GM18868 (cell line): ENCODE data around the gene AKAP8L.

Experiments
- ATAC-seq: cut with Tn5 transposase; IDR thresholded peaks from one replicate; pipeline ENCODE4 v1.9.1; 2021; ENCODE audit warnings: mild to moderate bottlenecking, moderate library complexity; ENCODE audit not compliant: unreplicated experiment

Gene AKAP8L, protein sequence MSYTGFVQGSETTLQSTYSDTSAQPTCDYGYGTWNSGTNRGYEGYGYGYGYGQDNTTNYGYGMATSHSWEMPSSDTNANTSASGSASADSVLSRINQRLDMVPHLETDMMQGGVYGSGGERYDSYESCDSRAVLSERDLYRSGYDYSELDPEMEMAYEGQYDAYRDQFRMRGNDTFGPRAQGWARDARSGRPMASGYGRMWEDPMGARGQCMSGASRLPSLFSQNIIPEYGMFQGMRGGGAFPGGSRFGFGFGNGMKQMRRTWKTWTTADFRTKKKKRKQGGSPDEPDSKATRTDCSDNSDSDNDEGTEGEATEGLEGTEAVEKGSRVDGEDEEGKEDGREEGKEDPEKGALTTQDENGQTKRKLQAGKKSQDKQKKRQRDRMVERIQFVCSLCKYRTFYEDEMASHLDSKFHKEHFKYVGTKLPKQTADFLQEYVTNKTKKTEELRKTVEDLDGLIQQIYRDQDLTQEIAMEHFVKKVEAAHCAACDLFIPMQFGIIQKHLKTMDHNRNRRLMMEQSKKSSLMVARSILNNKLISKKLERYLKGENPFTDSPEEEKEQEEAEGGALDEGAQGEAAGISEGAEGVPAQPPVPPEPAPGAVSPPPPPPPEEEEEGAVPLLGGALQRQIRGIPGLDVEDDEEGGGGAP

GRCh38 chr19:15418579-15419412 lies at the start of gene AKAP8L:
Gene AKAP8L, minus strand, starts transcription at chr19:15418988. Its CDS starts 65 bp downstream, at chr19:15418923.
- peak; percentile 92 for ATAC-seq

DNA sequence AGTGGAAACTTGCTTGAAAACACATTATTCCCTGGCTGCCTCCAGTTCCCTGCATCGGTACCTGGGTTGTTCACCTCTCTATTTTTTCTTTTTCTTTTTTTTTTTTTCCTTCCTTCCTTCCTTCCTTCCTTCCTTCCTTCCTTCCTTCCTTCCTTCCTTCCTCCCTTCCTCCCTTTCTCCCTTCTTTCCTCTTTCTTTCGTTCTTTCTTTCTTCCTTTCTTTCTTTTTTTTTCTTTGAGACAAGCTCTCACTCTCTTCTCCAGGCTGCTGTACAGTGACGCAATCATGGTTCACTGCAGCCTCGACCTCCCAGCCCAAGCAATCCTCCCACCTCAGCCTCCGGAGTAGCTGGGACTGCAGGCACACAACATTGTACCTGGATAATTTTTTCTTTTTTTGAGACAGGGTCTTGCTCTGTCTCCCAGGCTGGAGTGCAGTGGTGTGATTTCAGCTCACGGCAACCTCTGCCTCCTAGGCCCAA lies 49.0 kb upstream of the AKAP8L start:
- ATAC-seq: no peak

DNA sequence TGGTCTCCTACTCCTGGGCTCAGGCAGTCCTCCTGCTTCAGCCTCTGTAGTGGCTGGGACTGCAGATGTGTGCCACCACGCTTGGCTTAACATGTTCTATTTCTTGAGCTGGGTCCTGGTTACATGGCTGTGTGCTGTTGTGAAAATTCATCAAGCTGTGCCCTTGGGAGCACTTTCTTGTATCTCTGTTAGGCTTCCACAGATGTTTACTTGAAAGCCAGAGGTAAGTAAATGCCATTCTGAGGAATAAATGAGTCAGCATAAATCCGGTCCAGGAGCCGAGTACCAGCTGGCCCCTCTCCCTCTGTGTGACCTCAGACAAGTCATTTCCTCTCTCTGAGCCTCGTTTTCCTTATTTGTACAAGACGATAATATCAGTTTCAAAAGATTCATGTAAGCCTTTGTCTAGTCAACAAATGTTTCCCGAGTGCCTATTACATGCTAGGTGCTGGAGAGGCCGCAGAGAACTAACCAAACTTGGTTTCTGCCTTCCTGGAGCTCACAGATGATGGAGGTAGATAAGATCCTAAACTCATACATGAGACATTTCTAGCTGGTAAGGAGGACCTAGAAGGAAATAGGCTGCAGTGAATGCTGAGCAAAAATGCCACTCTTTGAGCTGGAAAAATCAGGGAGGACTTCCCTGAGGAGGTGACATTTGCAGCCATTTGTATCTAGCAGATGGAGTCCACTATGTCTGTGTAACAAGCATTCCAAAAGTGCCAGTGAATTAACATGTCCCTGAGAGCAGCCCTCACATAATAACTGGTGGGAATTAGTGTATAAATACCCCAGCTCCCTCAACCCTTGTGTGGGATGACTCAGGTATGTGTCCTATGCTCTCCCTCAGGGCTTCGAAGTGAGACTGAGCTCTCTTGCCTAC lies 48.3 kb upstream of the AKAP8L start:
- ATAC-seq: peak; percentile 50

GRCh38 chr19:15464394-15465385 lies 45.9 kb upstream of the AKAP8L start, which contains the start of gene RASAL3:
Gene RASAL3, minus strand, starts transcription at chr19:15464544. Its CDS starts 186 bp downstream, at chr19:15464358.
- peak; percentile 51 for ATAC-seq

DNA sequence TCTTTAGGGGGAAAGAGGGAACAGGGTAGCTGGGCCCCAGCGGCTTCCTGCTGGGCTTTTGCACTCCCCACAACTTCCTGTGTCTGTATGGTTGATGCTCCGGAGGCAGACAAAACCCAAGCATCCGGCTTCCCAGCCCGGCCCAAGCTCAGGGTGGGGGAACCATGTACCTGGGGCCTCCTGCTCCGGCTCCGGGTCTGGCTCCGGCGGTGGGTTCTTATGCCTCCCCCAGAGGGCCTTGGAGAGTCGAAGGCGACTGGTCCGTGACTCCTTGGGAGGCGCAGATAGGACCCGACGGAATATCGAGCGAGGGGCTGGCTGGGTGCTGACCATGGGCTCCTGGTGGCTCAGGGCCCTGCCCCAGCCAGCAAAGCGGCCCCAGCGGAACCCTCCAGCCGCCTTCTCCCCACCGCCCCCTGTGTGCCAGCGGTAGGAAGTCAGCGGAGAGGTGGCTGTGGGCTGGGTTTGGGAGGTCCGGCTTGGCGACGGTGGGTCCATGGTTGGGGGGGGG lies 45.1 kb upstream of the AKAP8L start:
- peak; percentile 49 for ATAC-seq

GRCh38 chr19:15461694-15462093 lies 42.9 kb upstream of the AKAP8L start:
- ATAC-seq: no peak

GRCh38 chr19:15457701-15458484 lies 39.1 kb upstream of the AKAP8L start:
- no peak for ATAC-seq

DNA sequence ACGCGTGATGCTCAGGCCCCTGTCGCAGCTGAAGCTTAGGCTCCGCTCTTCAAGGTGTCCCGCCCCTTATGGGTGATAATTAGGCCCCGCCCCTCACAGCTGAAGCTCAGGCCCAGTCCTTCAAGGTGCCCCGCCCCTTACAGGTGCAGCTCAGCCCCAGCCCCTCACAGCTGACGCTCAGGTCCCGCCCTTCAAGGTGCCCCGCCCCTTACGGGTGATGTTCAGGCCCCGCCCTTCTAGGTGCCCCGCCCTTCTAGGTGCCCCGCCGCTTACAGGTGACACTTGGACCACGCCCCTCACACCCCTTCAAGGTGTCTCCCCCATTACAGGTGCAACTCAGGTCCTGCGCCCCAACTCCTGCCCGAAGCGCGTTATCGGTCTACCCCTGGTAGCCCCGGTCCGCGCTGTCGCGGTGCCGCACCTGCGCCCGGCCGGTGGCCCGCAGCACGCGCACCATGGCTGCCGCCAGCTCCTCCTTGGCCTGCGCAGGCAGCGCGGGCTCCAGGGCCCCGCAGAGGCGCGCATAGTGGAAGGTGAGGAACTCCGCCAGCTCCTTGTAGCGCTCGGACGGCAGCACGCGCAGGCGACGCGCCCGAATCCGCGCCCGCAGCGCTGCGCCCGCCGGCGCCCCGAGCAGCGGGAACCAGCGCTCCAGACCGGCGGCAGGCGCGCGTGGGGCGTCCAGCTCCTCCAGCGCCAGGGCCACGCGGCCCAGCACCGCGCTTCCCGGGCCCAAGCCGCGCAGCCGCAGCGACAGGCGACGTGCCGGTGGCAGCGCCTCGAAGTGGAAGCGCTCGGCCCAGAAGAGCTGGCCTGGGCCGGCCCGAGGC lies 38.3 kb upstream of the AKAP8L start:
- ATAC-seq: no peak

DNA sequence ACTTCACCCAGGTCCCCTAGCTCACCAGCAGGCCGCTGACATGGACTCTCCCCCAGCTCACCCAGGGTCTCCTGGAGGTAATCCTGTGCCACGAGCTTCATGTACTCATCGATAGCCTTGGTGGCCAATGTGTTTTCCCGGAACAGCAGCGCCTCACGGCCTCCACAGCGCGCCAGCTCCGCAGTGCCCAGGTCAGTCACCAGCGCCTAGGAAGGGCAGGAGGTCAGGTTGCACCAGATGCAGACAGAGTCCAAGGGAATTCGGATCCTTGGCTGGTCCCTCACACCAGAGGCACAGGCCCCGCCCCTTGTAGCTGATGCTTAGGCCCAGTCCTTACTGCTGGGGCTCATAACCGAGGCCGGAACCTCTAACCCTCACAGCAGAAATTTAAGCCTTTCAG lies 37.7 kb upstream of the AKAP8L start:
- ATAC-seq: no peak

- ATAC-seq: no peak
Observed at GRCh38 chr19:15455996-15456395, 37.2 kb upstream of the AKAP8L start.

- no peak for ATAC-seq
Observed at GRCh38 chr19:15453906-15454860, 35.4 kb upstream of the AKAP8L start.

DNA sequence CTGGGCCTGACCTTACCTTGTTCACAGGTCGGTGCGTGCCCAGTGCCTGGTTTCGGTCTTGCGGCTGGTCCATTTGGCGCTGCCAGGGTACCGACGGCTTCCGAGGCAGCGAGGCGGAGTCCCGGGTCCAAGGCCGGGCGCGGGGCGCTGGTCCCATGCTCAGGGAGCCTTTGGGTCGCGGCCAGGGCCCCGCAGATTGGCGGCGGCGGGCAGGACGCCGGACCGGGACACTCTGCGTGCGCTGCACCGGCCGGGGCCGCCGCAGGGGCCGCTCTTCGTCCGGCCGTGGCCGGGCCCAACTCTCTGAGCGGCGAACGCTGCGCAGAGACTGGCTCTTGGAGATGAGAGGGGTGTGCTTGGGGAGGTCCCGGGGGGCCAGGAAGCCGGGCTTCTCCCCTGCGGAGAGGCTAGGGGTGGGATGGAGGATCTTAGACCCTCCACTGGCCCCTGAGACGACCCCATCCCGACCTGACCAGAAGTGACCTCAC lies 34.3 kb upstream of the AKAP8L start:
- no peak for ATAC-seq

- ATAC-seq: no peak
Observed at GRCh38 chr19:15452111-15453047, 33.6 kb upstream of the AKAP8L start.

DNA sequence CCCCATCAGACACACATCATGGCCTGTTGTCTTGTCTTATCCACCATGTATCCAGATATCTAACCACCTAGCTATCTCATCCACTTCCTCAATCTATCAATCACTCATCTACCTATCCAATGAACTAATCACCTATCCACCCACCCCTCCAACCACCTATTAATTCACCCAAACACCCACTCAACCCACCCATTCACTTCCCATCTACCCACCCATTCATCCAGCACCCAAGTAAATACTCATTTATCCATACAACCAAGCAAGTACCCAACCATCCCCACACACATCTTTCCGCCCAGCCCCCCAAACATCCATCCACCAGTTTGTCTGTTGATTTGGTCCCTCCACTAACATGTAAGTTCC lies 31.7 kb upstream of the AKAP8L start:
- no peak for ATAC-seq
